HG02623 (cell line): ENCODE data around the gene MACIR.

Source experiments
- ATAC-seq: cut with Tn5 transposase; IDR thresholded peaks from one replicate; pipeline ENCODE4 v1.9.1; 2021; ENCODE audit warnings: moderate library complexity; ENCODE audit not compliant: unreplicated experiment

Gene MACIR

GRCh38 chr5:103289024-103289423 lies 30.5 kb downstream of the MACIR start:
- ATAC-seq: no peak

GRCh38 chr5:103290846-103291245 lies 32.3 kb downstream of the MACIR start:
- no peak for ATAC-seq

- no peak for ATAC-seq
These were observed 33.0 kb downstream of the MACIR start for GRCh38 chr5:103291606-103292005.

- ATAC-seq: no peak
These were observed 34.5 kb downstream of the MACIR start for GRCh38 chr5:103293099-103293498.

- ATAC-seq: no peak
These were observed 35.2 kb downstream of the MACIR start for GRCh38 chr5:103293719-103294118.

- ATAC-seq: no peak
These were observed 36.3 kb downstream of the MACIR start for GRCh38 chr5:103294906-103295305.

- no peak for ATAC-seq
These were observed 36.9 kb downstream of the MACIR start for GRCh38 chr5:103295424-103295823.

- ATAC-seq: no peak
These were observed 37.3 kb downstream of the MACIR start for GRCh38 chr5:103295871-103296270.

GRCh38 chr5:103298117-103298516 lies 39.6 kb downstream of the MACIR start:
- ATAC-seq: no peak

GRCh38 chr5:103298607-103299188 lies 40.1 kb downstream of the MACIR start:
- no peak for ATAC-seq

GRCh38 chr5:103305809-103306208 lies 47.2 kb downstream of the MACIR start:
- no peak for ATAC-seq

GRCh38 chr5:103307470-103307869 lies 48.9 kb downstream of the MACIR start:
- no peak for ATAC-seq

- ATAC-seq: no peak
These were observed 50.2 kb downstream of the MACIR start for GRCh38 chr5:103308774-103309173.

GRCh38 chr5:103313056-103313455 lies 54.5 kb downstream of the MACIR start:
- ATAC-seq: no peak

- no peak for ATAC-seq
These were observed 56.9 kb downstream of the MACIR start for GRCh38 chr5:103315455-103315854.

- no peak for ATAC-seq
These were observed 68.9 kb downstream of the MACIR start for GRCh38 chr5:103327451-103327850.

- no peak for ATAC-seq
These were observed 69.3 kb downstream of the MACIR start for GRCh38 chr5:103327893-103328292.
